GM19023 (cell line): ENCODE results near the gene PCDHA7.
"Not testable (repeated sequence)": the region's sequence is repeated elsewhere in the genome, so short reads cannot be mapped to it uniquely, and the experiment has no call there.

Experiments used
- ATAC-seq: cut with Tn5 transposase; IDR thresholded peaks from one replicate; pipeline ENCODE4 v1.9.1; 2021; ENCODE audit warnings: mild to moderate bottlenecking, moderate library complexity; ENCODE audit not compliant: unreplicated experiment

Gene PCDHA7

DNA sequence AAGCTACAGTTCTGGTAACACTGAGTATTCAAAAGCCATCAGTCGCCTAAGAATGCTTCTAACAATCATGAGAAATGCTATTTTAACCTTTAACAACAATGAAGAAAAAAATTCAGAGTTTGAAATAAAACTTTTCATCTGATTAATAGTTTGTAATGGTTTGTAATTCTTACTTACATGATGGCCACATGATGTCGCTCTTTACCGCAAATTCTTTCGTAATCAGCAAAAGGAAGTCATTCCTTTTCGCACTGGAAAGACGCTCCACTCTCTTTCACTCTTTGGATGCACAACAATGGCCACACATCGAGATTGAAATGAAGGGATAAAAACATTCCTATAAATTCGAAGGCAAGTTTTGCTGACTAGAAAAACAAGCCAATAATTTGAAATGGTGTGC is at the start of gene PCDHA7:
TSS of gene PCDHA7 (plus strand) at position 277 of the 400 bp plus-strand sequence. CDS start at position 392, 115 bp downstream.
- ATAC-seq, result no peak

- no peak for ATAC-seq
These were observed 48.0 kb upstream of the PCDHA7 start, which contains the start of gene PCDHA1 for GRCh38 chr5:140785905-140786686. PCDHA1 (plus strand) TSS chr5:140786140.

- not testable (repeated sequence) for ATAC-seq
These were observed 46.6 kb upstream of the PCDHA7 start for GRCh38 chr5:140787422-140787821.

DNA sequence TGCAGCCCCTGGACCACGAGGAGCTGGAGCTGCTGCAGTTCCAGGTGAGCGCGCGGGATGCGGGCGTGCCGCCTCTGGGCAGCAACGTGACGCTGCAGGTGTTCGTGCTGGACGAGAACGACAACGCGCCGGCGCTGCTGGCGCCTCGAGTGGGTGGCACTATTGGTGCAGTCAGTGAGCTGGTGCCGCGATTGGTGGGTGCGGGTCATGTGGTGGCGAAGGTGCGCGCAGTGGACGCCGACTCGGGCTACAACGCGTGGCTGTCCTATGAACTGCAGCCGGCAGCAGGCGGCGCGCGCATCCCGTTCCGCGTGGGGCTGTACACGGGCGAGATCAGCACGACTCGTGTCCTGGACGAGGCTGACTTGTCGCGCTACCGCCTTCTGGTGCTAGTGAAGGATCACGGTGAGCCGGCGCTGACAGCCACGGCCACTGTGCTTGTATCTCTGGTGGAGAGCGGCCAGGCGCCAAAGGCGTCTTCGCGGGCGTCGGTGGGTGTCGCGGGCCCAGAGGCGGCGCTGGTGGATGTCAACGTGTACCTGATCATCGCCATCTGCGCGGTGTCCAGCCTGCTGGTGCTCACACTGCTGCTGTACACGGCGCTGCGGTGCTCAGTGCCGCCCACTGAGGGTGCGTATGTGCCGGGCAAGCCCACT is 46.1 kb upstream of the PCDHA7 start:
- not testable (repeated sequence) for ATAC-seq

DNA sequence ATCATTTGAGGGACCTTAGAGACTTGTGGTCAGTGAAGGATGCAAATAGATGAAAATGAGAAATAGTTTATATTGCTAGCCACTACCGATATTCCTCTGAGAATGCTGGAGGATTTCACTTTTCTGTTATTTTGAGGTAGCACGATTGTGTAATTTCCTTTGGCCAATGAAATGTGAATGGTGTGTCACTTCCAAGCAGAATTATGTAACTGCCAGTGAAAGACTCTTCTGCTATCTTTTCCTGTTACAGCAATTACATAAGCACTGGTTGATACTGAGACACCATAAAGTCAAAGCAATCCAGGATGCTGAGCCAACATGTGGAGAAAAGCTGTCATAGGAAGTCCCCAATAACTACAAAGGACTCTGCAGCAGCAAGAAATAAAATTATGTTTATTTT is 43.0 kb upstream of the PCDHA7 start:
- ATAC-seq, result no peak

- no peak for ATAC-seq
These were observed 39.3 kb upstream of the PCDHA7 start, which contains the start of gene PCDHA2 for GRCh38 chr5:140794595-140795258. PCDHA2 (plus strand) TSS chr5:140794852.

- ATAC-seq, result no peak
These were observed 38.8 kb upstream of the PCDHA7 start for GRCh38 chr5:140795259-140795641.

- ATAC-seq, result not testable (repeated sequence)
These were observed 37.9 kb upstream of the PCDHA7 start for GRCh38 chr5:140796072-140796717.

GRCh38 chr5:140796718-140797095 is 37.4 kb upstream of the PCDHA7 start:
- ATAC-seq, result no peak

DNA sequence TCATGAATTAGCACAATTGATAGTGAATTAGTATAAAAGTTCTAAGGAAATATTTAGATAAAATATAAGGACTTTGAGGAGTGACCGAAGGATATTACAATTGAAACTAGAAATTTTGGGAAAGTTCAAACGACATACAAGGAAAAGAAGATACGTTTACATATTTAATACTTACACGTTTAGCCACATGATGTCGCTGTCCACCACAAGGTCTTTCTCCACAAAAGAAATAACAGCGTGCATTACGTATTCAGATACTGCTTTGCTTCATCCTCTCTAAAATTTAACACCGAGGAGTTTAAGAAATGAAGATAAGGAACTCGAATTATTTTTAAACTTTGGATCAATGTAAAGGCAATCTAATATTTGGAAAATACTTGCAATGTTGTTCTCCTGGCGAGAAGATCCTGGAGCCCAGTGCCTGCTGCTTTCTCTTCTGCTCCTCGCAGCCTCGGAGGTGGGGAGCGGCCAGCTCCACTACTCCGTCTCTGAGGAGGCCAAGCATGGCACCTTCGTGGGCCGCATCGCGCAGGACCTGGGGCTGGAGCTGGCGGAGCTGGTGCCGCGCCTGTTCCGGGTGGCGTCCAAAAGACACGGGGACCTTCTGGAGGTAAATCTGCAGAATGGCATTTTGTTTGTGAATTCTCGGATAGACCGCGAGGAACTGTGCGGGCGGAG is 33.1 kb upstream of the PCDHA7 start, which contains the start of gene PCDHA3:
TSS of gene PCDHA3 (plus strand) at position 242 of the 678 bp plus-strand sequence.
- no peak for ATAC-seq

GRCh38 chr5:140801494-140801841 is 32.6 kb upstream of the PCDHA7 start:
- no peak for ATAC-seq

GRCh38 chr5:140802381-140802780 is 31.7 kb upstream of the PCDHA7 start:
- ATAC-seq, result not testable (repeated sequence)

DNA sequence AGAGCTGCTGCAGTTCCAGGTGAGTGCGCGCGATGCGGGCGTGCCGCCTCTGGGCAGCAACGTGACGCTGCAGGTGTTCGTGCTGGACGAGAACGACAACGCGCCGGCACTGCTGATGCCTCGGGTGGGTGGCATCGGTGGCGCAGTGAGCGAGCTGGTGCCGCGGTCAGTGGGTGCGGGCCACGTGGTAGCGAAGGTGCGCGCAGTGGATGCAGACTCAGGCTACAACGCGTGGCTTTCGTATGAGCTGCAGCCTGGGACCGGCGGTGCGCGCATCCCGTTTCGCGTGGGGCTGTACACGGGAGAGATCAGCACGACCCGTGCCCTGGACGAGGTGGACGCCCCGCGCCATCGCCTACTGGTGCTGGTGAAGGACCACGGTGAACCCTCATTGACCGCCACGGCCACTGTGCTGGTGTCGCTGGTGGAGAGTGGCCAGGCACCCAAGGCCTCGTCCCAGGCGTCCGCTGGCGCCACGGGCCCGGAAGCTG is 31.2 kb upstream of the PCDHA7 start:
- no peak for ATAC-seq

DNA sequence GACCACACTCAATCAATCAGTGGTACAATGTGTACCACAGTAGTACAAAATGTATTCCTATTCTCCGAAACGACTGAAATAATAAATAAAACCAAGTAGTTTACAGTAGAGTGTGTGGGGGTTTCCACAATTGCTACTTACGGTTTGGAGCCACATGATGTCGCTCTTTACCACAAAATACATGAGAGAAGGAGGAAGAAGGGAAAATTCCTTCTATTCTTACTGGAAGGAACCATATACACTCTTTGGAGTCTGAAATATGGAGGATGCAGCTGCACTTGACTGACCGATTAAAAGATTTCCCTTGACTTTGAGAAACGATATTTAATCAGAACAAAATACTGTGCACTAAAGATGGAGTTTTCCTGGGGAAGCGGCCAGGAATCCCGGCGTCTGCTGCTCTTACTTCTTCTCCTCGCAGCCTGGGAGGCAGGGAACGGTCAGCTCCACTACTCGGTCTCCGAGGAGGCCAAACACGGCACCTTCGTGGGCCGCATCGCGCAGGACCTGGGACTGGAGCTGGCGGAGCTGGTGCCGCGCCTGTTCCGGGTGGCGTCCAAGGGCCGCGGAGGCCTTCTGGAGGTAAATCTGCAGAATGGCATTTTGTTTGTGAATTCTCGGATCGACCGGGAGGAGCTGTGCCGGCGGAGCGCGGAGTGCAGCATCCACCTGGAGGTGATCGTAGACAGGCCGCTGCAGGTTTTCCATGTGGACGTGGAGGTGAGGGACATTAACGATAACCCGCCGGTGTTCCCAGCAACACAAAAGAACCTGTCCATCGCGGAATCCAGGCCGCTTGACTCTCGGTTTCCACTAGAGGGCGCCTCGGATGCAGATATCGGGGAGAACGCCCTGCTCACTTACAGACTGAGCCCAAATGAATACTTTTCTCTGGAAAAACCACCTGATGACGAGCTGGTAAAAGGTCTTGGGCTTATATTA is 27.0 kb upstream of the PCDHA7 start, which contains the start of gene PCDHA4:
TSS of gene PCDHA4 (plus strand) at position 235 of the 942 bp plus-strand sequence.
- ATAC-seq, result no peak

- not testable (repeated sequence) for ATAC-seq
These were observed 25.7 kb upstream of the PCDHA7 start for GRCh38 chr5:140808241-140808888.

- ATAC-seq, result no peak
These were observed 25.2 kb upstream of the PCDHA7 start for GRCh38 chr5:140808889-140809291.

GRCh38 chr5:140821375-140822280 is 12.4 kb upstream of the PCDHA7 start, which contains the start of gene PCDHA5:
PCDHA5 (plus strand) TSS chr5:140821613.
- no peak for ATAC-seq

GRCh38 chr5:140822281-140822629 is 11.8 kb upstream of the PCDHA7 start:
- ATAC-seq, result no peak
